PC-3 (cell line): ENCODE measurements around the gene SCO1.

Experiments used
- EZH2 ChIP-seq: fragments of 300-600 bp; sonication (generic); IDR thresholded peaks from one replicate; pipeline ENCODE4 v1.6.1; 2017; ENCODE audit warnings: antibody characterized with exemption, mild to moderate bottlenecking, low read length; ENCODE audit not compliant: unreplicated experiment
- TF ChIP-seq, protein P1 (sequence below): fragments of 300-600 bp; sonication (generic); conservative IDR thresholded peaks from 2 replicates; pipeline ENCODE4 v1.5.1; 2017; ENCODE audit warnings: antibody characterized with exemption, low read depth, mild to moderate bottlenecking, low read length

DNA sequence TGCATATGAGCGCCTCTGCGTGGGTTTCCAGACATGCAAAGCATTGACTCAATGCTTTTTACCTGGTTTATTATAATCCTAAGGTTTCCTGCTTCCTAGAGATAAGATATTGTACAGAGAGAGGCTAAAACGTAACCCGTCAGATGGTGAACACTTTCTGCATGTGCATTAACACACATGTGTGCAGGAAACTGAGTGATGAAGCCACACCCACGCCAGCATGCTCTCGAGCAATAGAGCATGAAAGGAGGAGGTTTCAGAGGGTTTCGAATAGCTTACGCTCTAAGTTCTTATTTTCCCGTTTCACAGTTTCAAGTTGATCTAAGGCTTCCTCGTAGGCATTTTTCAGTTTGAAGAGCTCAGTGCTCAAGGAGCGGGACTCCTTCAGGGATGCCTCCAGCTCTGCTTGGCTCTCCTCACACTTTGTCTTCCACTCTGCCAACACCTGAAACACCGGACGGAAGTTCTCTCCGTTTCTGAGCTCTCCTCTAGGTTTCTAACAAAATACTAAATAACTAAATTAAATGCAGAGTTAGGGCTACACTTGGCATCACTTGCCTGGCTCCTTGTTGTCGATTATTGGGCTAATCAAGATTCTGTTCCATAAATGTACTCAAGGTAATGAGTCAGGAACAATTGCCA lies 63.5 kb downstream of the SCO1 start:
- TF ChIP-seq, protein P1, sequence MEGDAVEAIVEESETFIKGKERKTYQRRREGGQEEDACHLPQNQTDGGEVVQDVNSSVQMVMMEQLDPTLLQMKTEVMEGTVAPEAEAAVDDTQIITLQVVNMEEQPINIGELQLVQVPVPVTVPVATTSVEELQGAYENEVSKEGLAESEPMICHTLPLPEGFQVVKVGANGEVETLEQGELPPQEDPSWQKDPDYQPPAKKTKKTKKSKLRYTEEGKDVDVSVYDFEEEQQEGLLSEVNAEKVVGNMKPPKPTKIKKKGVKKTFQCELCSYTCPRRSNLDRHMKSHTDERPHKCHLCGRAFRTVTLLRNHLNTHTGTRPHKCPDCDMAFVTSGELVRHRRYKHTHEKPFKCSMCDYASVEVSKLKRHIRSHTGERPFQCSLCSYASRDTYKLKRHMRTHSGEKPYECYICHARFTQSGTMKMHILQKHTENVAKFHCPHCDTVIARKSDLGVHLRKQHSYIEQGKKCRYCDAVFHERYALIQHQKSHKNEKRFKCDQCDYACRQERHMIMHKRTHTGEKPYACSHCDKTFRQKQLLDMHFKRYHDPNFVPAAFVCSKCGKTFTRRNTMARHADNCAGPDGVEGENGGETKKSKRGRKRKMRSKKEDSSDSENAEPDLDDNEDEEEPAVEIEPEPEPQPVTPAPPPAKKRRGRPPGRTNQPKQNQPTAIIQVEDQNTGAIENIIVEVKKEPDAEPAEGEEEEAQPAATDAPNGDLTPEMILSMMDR, result no peak
- TF ChIP-seq EZH2, result no peak
